Measurements from ENCODE around the gene ZNF423.

DNA sequence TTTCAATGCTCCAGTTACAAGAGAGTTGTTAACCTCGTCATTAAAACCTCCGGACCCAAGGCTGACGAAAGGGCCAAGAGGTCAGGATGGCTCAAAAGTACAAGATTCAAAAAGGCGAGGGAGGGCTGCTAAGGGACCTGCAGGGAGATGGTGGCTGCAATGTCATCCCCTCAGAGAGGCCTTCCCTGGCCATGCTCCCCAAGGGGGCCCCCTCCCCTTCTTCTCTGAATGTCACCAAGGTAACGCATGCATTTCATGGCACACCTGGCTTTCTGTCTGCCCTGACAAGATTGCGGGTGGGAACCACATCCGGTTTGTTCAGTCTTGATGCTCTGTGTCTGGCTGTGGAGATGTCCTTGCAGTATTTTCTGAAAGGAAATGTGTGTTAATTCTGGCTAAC, 392.4 kb downstream of the ZNF423 start:
- TF ChIP-seq, protein P1, sequence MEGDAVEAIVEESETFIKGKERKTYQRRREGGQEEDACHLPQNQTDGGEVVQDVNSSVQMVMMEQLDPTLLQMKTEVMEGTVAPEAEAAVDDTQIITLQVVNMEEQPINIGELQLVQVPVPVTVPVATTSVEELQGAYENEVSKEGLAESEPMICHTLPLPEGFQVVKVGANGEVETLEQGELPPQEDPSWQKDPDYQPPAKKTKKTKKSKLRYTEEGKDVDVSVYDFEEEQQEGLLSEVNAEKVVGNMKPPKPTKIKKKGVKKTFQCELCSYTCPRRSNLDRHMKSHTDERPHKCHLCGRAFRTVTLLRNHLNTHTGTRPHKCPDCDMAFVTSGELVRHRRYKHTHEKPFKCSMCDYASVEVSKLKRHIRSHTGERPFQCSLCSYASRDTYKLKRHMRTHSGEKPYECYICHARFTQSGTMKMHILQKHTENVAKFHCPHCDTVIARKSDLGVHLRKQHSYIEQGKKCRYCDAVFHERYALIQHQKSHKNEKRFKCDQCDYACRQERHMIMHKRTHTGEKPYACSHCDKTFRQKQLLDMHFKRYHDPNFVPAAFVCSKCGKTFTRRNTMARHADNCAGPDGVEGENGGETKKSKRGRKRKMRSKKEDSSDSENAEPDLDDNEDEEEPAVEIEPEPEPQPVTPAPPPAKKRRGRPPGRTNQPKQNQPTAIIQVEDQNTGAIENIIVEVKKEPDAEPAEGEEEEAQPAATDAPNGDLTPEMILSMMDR (IDR thresholded peaks at IDR 0.05; ENCODE audit: borderline replicate concordance, extremely low read depth, low read length, poor library complexity, severe bottlenecking): no peak
- no peak for TF ChIP-seq EZH2 (IDR thresholded peaks at IDR 0.05; ENCODE audit: borderline replicate concordance, low read depth, low read length, severe bottlenecking)
